ENCODE data around the gene SUCLG1.

DNA sequence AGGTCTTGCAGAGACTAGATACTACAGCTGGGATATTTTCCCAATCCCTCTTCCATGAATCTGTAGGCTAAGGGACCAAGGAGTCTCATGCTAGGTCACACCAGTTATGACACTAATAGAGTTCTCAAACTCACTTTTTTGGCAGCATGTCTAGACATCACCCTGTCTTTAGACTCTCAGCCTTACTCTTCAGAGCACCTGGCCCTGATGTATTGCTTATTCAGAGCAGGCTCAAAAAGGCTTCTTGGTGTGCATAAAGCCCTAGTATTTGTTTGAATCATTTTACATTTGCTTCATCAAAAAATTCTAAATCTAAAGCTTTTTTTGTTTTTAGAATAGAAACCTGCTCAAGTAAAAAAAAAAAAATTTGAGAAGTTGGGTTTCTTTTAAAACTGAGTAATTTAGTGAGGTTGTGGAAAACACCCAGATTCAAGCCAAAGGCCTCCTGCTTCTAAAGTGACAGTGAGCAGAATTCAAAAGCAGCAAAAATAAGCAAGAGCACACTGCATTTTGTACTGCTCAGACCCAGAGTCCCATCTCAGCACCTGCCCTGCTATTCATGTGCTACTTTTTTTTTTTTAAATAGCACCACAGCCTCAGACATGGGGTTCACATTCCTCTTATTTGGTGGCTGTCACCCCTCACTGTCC, 39.2 kb upstream of the SUCLG1 start:
- TF ChIP-seq EZH2 (IDR thresholded peaks at IDR 0.05; ENCODE audit: low read length, unreplicated experiment): no peak
- TF ChIP-seq, protein P1, sequence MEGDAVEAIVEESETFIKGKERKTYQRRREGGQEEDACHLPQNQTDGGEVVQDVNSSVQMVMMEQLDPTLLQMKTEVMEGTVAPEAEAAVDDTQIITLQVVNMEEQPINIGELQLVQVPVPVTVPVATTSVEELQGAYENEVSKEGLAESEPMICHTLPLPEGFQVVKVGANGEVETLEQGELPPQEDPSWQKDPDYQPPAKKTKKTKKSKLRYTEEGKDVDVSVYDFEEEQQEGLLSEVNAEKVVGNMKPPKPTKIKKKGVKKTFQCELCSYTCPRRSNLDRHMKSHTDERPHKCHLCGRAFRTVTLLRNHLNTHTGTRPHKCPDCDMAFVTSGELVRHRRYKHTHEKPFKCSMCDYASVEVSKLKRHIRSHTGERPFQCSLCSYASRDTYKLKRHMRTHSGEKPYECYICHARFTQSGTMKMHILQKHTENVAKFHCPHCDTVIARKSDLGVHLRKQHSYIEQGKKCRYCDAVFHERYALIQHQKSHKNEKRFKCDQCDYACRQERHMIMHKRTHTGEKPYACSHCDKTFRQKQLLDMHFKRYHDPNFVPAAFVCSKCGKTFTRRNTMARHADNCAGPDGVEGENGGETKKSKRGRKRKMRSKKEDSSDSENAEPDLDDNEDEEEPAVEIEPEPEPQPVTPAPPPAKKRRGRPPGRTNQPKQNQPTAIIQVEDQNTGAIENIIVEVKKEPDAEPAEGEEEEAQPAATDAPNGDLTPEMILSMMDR (conservative IDR thresholded peaks at IDR 0.05; ENCODE audit: low read depth, low read length): no peak
